GM12878 (cell line): ENCODE results near the gene KCNAB3.

ENCODE experiments used
- CREB1 ChIP-seq: IDR thresholded peaks from 2 replicates; pipeline ENCODE4 v1.6.1; 2012; ENCODE audit warnings: low read depth, mild to moderate bottlenecking, inconsistent platforms
- CTCF ChIP-seq, 3 experiments: IDR thresholded peaks in 2 of 3; conservative IDR thresholded peaks in 1 of 3; 2 replicates each; pipeline ENCODE4 v1.5.1; 2011; ENCODE audit warnings: low read depth in 3 of 3, low read length in 3 of 3, mild to moderate bottlenecking in 3 of 3, control low read depth in 2 of 3, moderate library complexity in 2 of 3, inconsistent platforms in 1 of 3, mixed read lengths in 1 of 3; ENCODE audit not compliant: control insufficient read depth in 2 of 3, insufficient read depth in 1 of 3; ENCODE audit errors: extremely low read depth in 1 of 3

GRCh38 chr17:7884581-7885366 lies 44.9 kb downstream of the KCNAB3 start:
- TF ChIP-seq CREB1: no peak
- no peak for TF ChIP-seq CTCF (IDR thresholded peaks at IDR 0.05 in 2 of 3, conservative IDR thresholded peaks at IDR 0.05 in 1 of 3; ENCODE audit: control insufficient read depth in 2 of 3, extremely low read depth in 1 of 3, insufficient read depth in 1 of 3, low read depth in 3 of 3, low read length in 3 of 3)
